HG03060 (cell line): ENCODE data around the gene MARCHF10.

Source experiments
- ATAC-seq: cut with Tn5 transposase; IDR thresholded peaks from one replicate; pipeline ENCODE4 v1.9.1; 2021; ENCODE audit warnings: low read depth, moderate number of reproducible peaks; ENCODE audit not compliant: unreplicated experiment

MARCHF10 gene

GRCh38 chr17:62823111-62823893 lies 15.2 kb upstream of the MARCHF10 start:
- no peak for ATAC-seq

GRCh38 chr17:62822080-62822904 lies 14.2 kb upstream of the MARCHF10 start:
- no peak for ATAC-seq

GRCh38 chr17:62821189-62822079 lies 13.3 kb upstream of the MARCHF10 start:
- no peak for ATAC-seq

DNA sequence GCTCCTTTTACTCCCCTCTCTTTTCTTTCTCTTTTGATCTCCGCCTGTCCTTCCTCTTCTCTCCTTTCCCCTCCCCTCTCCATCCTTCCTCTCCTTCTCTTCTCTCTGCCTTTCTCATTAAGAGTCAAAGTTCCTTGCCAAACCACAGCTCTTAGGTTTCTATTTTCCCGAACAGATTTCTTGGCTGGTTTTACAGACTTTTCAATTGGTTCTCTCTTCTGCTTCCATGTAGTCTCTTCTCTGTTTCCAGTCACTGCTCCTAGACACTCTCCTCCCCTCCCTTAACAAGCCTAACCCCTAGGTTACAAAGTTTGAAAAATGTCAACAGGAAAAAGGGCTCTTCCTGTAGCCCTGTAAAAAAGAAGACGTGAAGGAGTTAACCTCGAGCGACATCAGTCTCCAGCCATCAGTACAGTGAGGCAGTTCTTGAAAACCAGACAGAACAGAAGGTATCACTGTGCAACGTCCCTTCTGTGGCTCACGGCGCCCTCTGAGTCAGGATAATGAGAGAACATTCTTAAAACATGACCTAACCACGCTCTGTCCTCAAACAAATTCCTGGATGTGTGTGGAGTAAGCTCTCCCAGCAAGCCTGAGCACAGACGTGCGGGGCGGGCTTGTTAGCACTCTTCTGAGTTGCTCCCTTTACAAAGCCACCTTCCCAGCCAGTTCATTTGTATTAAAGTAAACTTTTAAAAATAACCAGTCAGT lies 11.6 kb upstream of the MARCHF10 start:
- ATAC-seq, result no peak

DNA sequence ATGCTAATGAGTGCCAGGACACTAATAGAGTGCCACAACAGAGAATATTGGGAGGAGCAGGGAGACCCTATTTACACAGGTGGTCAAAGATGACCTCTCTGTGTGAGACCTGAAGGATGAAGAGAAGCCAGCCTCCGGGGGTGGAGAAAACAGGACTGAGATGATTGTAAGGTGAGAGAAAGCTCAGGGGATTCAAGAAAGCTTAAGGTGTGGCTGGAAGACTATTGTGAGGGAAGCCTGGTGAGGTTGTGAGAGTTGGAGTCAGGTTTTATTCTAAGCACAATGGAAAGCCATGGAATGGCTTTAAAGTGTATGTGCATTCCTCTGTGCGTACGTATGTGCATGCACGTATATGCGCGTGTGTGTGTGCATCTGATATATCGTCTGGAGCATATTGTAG lies 10.4 kb upstream of the MARCHF10 start:
- ATAC-seq, result no peak

GRCh38 chr17:62816282-62816839 lies 8.2 kb upstream of the MARCHF10 start:
- no peak for ATAC-seq

DNA sequence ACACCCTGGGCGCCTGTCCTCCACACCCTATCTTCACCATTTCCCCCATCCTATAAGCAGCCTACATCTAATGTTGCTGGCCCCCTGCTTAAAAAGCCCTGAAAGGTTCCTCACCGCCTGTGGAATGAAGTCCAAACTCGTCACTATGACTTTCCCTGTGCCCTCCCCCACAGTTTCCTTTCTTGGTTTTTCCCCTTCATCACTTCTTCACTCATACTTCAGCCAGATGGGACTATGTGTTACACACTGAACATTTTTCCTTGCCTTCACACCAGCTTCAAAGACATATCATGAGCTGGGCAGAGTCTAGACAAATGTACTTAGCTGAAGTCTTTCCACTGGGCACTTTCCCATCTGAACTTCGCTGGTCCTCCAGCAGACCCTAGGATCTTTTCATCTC lies 1.5 kb upstream of the MARCHF10 start:
- ATAC-seq, result no peak

GRCh38 chr17:62808576-62808970 lies 459 bp upstream of the MARCHF10 start:
- no peak for ATAC-seq

DNA sequence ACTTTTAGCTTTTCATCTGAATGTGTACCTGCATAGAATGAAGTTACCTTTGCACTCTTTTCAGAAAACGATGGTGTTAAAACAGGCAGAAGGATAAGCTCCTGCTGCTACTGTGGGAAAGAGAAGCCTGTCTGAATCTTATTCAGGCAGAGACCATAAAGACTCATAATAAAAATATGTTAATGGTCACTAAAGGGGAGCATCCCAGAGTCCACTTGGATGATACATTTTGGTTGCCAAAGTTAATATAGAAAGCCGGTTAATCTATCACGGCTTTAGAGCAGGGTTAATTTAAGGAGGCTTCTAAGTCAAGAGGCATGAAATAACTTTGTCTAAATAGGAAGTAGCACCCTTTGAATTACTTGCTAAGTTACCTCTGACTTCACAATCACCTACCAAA lies 2.9 kb downstream of the MARCHF10 start:
- ATAC-seq, result no peak

DNA sequence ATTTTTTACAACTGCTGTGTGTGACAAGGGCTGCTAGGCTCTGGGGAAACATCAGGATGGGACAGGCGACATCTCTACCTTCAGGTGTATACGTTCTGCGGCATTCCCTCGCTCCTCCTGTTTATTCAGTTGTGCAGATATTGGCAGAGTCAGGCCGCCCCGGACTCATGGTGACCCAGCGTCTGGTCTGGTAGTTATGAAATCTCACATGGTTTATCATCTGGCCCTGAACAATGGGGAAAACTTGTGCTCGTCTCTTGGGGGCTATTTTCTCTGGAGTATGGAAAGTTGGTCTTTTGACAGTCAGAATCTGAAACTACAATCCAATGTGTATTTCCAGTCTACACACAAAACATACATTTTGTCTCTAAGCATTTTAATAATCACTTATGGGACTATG lies 3.3 kb downstream of the MARCHF10 start:
- no peak for ATAC-seq

GRCh38 chr17:62804025-62804424 lies 4.1 kb downstream of the MARCHF10 start:
- no peak for ATAC-seq

DNA sequence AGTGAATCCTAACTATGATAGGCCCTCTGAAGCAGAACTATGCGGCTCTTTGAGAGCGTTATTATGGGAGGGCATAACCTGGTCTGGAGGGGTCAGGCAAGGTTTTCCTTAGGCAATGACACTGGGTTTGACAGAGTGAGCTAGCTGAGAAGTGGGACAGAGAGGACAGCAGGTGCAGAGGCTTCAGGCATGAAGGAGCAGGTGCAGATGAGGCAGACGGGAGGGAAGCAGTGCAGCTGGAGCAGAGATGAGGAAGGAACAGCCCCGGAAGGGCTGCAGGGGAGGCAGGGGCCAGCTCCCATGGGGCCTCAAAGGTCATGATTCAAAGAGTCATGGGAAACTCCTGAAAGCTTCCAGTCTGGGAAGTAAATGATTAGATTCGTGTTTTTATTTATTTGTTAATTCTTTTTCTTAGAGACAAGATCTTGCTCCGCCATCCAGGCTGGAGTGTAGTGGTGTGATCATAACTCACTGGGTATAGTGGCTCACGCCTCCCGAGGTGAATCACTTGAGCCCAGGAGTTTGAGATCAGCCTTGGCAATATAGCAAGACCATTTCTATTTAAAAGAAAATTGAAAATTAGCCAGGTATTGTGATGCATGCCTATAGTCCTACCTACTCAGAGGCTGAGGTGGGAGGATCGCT lies 5.4 kb downstream of the MARCHF10 start:
- ATAC-seq, result no peak

DNA sequence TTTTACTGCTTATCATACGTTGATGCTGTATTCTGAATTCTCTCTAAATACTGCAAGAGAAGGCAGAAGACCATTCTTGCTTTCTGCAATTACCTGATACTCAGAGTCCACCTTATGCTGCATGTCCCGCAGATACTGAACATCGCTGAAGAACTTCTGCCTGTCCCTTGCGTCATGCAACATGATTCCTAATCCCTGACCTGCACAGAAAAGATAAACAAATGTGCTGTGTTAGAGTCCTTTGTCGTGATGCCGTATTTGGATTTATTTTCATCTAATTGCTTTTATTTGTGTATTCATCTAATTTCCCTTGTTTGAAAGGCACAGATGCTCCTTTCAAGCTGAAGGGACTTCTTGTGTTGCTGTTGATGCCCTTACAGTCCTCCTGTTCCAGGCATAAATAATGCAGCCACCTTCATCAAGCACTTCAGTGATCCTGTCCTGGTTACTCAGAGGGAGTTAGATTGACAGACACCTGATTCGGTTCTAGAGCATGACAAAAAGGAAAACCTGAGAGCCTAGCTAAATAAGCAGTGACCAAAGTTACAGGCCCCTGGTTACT lies 6.5 kb downstream of the MARCHF10 start:
- no peak for ATAC-seq

DNA sequence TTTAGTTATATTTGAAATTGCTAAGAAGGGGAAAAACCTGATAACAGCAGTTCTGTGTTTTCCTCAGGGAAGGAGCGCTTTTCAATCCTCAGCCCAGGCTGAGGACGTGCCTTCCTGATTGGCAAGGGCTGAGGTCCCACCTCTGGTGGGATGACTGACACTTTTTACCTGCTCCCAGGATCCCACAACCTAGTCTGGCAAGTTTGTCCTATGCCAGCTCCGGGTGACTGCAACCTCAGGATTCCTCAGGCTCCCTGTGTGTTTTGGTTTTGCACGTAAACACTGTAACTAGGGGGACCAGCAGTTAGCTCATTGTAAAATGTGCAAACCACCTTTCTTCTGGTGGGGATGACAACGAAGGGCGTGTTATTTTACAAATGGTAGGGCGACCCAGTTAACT lies 7.5 kb downstream of the MARCHF10 start:
- ATAC-seq, result no peak

DNA sequence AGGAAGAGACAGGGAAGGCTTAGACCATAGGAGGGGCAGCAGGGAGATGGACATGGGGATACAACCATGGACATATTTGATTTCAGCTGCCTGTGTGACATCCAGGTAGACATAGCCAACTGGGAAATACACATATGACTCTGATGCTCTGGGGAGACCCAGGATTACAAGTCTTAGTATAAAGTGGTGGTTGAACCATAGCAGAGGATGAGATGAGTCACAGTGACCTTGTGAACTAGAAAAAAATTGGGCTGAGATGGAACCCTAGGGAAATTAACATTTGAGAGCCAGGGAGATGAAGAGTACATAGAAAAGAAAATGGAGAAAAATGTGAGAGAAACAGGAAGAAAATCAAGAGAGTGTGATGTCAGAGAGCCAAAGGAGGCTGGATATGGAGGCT lies 10.2 kb downstream of the MARCHF10 start:
- no peak for ATAC-seq

GRCh38 chr17:62796291-62796690 lies 11.8 kb downstream of the MARCHF10 start:
- ATAC-seq, result no peak

- ATAC-seq, result no peak
Measured at GRCh38 chr17:62794666-62794971, 13.5 kb downstream of the MARCHF10 start.

GRCh38 chr17:62793919-62794665 lies 14.0 kb downstream of the MARCHF10 start:
- ATAC-seq, result no peak

- no peak for ATAC-seq
Measured at GRCh38 chr17:62792447-62792800, 15.7 kb downstream of the MARCHF10 start.
